HG02759 (cell line): ENCODE measurements around the gene EMC1.
"Not testable (repeated sequence)": the region's sequence is repeated elsewhere in the genome, so short reads cannot be mapped to it uniquely, and the experiment has no call there.

Experiments
- ATAC-seq: cut with Tn5 transposase; IDR thresholded peaks from one replicate; pipeline ENCODE4 v1.9.1; 2021; ENCODE audit warnings: mild to moderate bottlenecking, moderate library complexity; ENCODE audit not compliant: unreplicated experiment

EMC1 gene

GRCh38 chr1:19220080-19220846, 31.1 kb downstream of the EMC1 start:
- no peak for ATAC-seq

GRCh38 chr1:19219451-19219850, 31.9 kb downstream of the EMC1 start:
- no peak for ATAC-seq

GRCh38 chr1:19216585-19216984, 34.7 kb downstream of the EMC1 start:
- not testable (repeated sequence) for ATAC-seq

GRCh38 chr1:19213580-19213979, 37.7 kb downstream of the EMC1 start:
- no peak for ATAC-seq

GRCh38 chr1:19212167-19212566, 39.2 kb downstream of the EMC1 start:
- ATAC-seq = no peak

- no peak for ATAC-seq
These were observed 40.4 kb downstream of the EMC1 start for GRCh38 chr1:19210772-19211549.

GRCh38 chr1:19209990-19210771, 41.1 kb downstream of the EMC1 start, which contains the start of gene UBR4:
Gene UBR4, minus strand, starts transcription at chr1:19210266. Its CDS starts 18 bp downstream, at chr1:19210248.
- ATAC-seq = peak; percentile 94

GRCh38 chr1:19209439-19209989, 41.8 kb downstream of the EMC1 start:
- peak; percentile 44 for ATAC-seq

- ATAC-seq = no peak
These were observed 42.5 kb downstream of the EMC1 start for GRCh38 chr1:19208710-19209438.

GRCh38 chr1:19206947-19207346, 44.4 kb downstream of the EMC1 start:
- ATAC-seq = no peak

- ATAC-seq = no peak
These were observed 45.5 kb downstream of the EMC1 start for GRCh38 chr1:19205845-19206244.

- no peak for ATAC-seq
These were observed 45.9 kb downstream of the EMC1 start for GRCh38 chr1:19205403-19205802.

- ATAC-seq = no peak
These were observed 46.7 kb downstream of the EMC1 start for GRCh38 chr1:19204446-19205266.

- no peak for ATAC-seq
These were observed 47.9 kb downstream of the EMC1 start for GRCh38 chr1:19203440-19203839.

GRCh38 chr1:19202396-19202795, 48.9 kb downstream of the EMC1 start:
- ATAC-seq = no peak

GRCh38 chr1:19199969-19200604, 51.2 kb downstream of the EMC1 start:
- no peak for ATAC-seq

- no peak for ATAC-seq
These were observed 51.9 kb downstream of the EMC1 start for GRCh38 chr1:19199329-19199968.

- ATAC-seq = no peak
These were observed 52.5 kb downstream of the EMC1 start for GRCh38 chr1:19198820-19199219.

GRCh38 chr1:19197845-19198244, 53.5 kb downstream of the EMC1 start:
- no peak for ATAC-seq
